Stimulated activated CD8-positive, alpha-beta memory T cell treated with anti-CD3 and anti-CD28 coated beads, Interleukin-15, amount 100 ng/mL, for 48 hours (primary cell): Measurements from ENCODE around the gene GMNC.
"Not testable (repeated sequence)": the region's sequence is repeated elsewhere in the genome, so short reads cannot be mapped to it uniquely, and the experiment has no call there.

ENCODE experiments used
- DNase-seq, 2 donors: peaks; one replicate each; pipeline ENCODE4 v3.0.0-alpha.2; 2020; ENCODE audit warnings: low read depth in 2 of 2

Gene GMNC

GRCh38 chr3:190862209-190863118 is at the start of gene GMNC:
TSS of gene GMNC (minus strand) at chr3:190862694. CDS start at chr3:190862615, 79 bp downstream.
- DNase-seq: peak; percentile 10 to 41

GRCh38 chr3:190911382-190911781 is 48.9 kb upstream of the GMNC start:
- DNase-seq: no peak

GRCh38 chr3:190909908-190910307 is 47.4 kb upstream of the GMNC start:
- no peak for DNase-seq

GRCh38 chr3:190903156-190903555 is 40.7 kb upstream of the GMNC start:
- DNase-seq: no peak

DNA sequence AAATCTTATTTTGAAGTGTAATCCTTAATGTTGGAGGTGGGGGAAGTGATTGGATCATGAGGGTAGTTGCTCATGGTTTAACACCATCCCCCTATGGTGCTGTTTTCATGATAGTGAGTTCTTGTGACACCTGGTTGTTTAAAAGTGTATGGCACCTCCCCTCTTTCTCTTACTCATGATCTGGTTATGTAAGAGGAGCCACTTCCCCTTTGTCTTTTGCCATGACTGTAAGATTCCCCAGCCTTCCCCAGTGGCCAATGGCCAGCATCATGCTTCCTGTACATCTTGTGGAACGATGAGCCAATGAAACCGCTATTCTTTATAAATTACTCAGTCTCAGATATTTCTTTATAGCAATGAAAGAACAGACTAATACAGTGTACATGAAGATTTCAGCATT is 39.8 kb upstream of the GMNC start:
- no peak for DNase-seq

GRCh38 chr3:190892395-190892902 is 30.0 kb upstream of the GMNC start:
- DNase-seq: no peak

- DNase-seq: no peak
Observed at GRCh38 chr3:190886945-190887344, 24.5 kb upstream of the GMNC start.

GRCh38 chr3:190883973-190884832 is 21.7 kb upstream of the GMNC start:
- peak in 1 of 2 donors; percentile 4 for DNase-seq

- no peak for DNase-seq
Observed at GRCh38 chr3:190883141-190883540, 20.6 kb upstream of the GMNC start.

DNA sequence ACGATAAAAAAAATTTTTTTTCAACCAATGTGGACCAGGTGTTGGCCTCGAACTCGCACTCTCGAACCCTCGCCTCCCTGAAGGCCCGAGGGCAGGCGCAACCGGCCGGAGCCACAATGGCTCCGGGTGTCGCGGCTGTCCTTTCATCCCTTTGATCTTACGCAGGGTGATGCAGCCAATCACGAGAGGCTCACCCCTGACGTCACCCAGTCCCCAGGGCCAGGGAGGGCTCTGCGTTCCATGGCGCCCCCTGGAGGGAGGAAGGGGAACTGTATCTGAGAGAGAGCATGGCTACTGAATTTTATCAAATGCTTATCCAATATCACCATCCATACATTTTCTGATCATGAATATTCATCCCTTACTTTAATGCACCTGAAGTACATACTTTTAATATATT is 15.4 kb upstream of the GMNC start:
- DNase-seq: peak in 1 of 2 donors; percentile 2

- DNase-seq: not testable (repeated sequence)
Observed at GRCh38 chr3:190876433-190876832, 13.9 kb upstream of the GMNC start.

GRCh38 chr3:190875061-190875460 is 12.6 kb upstream of the GMNC start:
- DNase-seq: not testable (repeated sequence)

DNA sequence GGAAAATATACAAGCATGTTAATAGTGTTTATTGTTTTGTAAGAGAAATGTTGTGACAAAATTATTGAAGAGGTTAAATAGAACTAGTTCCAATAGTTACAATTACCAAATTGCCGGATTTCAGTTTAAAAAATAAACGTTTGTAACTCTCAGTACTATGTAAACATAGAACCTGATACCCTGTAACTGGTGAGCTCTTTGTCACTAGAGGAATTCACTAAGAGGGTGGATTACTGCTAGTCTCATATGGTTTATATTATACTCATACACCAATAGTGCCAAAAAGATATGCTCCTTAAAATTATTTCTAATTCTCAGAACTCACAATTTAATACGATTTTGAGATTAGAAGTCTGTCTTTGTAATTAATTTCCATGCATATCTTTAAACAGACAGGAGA is 7.6 kb upstream of the GMNC start:
- DNase-seq: no peak

GRCh38 chr3:190867071-190867470 is 4.6 kb upstream of the GMNC start:
- DNase-seq: no peak

- no peak for DNase-seq
Observed at GRCh38 chr3:190865828-190866227, 3.3 kb upstream of the GMNC start.

DNA sequence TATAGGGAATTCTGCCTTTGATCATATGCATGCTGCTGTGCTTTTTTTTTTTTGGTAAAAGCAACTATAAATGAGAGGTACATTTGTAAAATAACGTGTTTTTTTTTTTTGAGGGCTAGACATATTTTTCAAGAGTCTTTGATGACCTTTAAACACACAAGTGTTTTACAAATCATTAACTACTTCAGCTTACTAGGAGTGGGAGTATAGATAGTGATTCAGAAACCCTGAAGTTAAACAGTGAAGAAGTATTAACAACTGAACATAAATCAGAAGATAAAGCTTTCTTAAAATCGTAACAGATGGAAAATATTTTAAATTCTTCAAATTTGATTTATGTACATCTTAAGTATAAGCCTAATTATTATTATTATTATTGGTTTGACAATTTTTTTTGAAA is 2.9 kb upstream of the GMNC start:
- no peak for DNase-seq

DNA sequence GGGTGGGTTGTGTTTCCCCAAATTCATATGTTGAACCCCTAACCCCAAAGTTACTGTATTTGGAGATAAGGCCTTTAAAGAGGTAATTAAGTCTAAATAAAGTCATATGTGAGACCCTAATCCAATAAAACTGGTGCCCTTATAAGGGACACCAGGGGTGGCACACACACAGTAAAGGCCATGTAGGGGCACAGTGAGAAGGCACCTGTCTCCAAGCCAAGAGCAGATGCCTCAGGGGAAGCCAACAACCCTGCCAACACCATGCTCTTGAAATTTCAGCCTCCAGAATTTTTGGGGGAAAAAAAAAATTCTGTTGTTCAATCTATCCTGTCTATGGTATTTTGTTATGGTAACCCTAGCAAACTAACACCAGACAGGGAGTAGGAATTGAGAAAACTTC is 1.5 kb upstream of the GMNC start:
- DNase-seq: no peak

GRCh38 chr3:190863119-190863465 is 598 bp upstream of the GMNC start:
- no peak for DNase-seq

DNA sequence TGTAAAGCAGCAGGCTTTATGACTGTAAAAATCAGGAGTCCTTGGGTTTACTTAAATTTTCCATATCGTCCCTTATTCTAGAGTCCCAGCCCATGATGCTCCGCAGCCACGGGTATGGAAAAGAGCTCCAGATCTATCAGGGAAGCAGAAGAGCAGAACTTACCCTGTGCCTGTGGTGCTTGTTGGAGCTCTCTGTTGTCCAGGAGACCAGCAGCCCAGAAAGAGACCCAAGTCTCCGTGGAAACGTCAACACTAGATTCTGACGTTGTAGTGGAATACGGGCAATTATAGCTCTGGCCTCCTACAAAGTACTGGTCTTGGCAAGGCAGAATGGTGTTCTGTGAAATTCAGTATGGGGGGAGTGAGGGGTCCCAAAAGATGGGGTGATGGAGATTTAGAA is 2.0 kb downstream of the GMNC start:
- DNase-seq: no peak

GRCh38 chr3:190855151-190855550 is 7.3 kb downstream of the GMNC start:
- no peak for DNase-seq

DNA sequence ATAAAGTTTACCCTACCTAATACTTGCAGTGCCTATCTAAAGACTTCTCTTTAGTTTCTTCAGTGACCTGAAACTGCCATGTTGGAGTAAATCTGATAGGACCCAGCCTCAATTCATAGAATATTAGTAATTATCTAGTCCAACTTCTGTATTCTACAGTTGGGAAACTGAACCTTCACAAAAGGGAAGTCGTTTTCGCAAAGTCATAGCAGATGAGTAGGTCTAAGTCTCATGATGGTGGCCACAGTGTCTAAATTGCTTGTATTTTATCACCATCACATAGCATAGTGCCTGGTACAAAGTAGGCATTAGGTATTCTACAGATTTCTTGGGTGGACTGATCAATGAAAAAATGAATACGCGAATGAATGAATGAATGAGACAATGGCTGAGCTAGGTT is 8.4 kb downstream of the GMNC start:
- no peak for DNase-seq

- no peak for DNase-seq
Observed at GRCh38 chr3:190853464-190853863, 9.0 kb downstream of the GMNC start.

DNA sequence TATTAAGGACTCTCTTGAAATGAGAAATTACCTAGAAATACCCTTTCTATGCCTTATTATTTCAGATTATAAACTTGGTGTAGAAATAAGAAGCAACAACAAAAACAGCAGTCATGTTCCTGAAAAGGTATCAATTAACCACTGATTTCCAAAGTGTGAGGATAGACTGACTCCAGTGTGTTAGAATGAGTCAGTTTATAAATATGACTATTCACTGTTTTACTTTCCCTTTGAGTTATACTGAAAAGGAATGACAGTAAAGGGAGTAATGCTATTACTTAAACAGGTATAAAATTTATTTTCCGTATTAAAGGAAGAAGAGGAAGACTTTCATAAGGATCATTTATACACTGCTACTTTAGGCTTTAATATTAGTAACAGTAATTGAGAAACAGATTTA is 12.9 kb downstream of the GMNC start:
- no peak for DNase-seq
